HG02642 (cell line): ENCODE data around the gene NCKAP1.
"Not testable (repeated sequence)": the region's sequence is repeated elsewhere in the genome, so short reads cannot be mapped to it uniquely, and the experiment has no call there.

Source experiments
- ATAC-seq: cut with Tn5 transposase; IDR thresholded peaks from one replicate; pipeline ENCODE4 v1.9.1; 2021; ENCODE audit warnings: mild to moderate bottlenecking; ENCODE audit not compliant: unreplicated experiment, poor library complexity

The NCKAP1 gene

DNA sequence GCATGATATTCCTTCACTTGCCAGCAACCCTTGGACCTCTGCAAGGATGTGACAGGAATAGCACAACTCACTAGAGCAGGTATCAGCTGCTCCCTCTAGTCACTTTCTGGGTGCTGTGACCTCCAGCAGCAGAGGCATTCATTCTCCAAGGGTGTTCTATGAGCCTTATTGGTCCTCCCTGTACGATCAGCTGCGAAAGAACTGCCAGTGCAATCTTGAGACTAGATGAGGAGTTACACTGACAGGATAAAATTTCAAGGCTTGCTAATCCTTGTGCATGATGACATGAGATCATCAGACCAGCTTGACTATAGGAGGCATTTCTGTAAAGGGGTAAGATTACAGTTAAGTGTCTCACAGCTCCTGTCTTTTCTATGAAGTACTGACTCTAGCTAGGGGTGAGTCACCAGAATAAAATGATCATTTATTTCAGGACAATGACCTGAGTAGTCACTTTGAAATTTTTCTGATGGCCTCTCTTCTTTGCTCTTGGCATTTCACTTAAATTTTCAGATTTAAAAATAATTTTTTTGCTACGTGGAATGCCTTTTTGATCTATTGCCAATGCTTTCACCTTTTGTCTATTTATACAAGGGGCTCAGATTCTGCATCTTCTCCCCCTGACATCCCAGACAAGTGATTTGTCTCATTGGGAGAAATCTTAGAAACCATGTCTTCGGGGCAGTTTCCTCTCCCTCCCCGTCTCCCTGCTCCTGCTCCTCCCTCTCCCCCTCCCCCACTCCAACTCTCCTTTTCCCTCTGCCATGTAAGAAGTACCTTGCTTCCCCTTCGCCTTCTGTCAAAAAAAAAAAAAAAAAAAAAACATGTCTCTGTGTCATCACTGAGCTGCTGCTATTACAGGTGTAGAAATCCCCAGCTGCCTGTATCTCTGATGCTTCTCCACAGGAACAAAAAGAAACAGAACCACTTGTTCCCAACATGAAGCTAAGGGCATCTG lies 122.6 kb downstream of the NCKAP1 start:
- ATAC-seq = no peak

DNA sequence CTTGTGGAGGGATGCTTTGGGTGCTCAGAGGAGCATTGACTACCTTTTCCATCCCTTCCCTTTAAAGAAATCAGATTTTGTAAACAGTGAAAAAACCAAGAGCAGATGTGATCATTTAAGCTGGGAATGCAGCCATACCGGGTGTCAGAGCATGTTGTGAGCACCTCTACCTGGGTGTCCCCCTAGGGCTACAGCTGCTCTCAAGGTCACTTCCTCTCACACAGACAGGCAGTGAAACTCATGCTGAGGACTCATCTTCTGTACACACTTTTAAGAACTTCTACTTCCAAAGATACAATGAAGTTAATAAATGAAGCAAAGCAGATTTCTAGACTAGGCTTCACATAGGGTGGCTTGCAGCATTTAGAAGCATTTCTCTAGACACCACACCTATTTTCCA lies 123.4 kb downstream of the NCKAP1 start:
- no peak for ATAC-seq

DNA sequence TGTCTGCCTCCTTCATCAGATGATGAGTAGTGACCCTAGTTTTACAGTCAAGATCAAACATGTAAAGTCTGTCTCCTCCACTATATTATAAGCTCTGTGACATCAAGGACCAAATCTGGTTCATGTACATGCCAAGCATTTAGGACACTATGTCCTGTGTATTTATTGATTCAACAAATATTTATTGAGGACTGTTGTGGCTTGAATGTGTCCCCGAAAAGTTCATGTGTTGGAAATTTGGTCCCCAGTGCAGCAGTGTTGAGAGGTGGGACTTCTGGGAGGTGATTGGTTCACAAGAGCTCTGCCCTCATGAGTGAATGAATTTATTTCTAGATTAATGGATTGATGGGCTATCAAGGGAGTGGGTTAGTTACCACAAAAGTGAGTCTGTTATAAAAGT lies 125.2 kb downstream of the NCKAP1 start:
- ATAC-seq = no peak

DNA sequence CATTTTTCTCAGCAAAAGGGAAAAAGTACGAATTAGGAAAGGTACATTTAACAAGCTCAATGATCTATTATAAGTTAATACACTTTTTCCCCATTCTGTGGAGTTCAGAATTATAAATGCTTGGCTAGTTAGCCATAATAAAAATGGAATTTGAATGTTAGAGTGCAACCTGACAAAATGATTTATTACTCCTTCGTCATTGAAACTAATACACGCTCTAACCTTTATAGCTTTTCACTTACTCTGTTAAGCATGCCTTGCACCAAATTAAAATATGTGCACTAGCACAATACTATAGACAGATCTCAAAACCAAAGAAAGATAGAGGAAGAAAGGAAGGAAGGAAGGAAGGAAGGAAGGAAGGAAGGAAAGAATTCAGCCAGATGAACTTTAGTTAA lies 125.7 kb downstream of the NCKAP1 start:
- no peak for ATAC-seq

DNA sequence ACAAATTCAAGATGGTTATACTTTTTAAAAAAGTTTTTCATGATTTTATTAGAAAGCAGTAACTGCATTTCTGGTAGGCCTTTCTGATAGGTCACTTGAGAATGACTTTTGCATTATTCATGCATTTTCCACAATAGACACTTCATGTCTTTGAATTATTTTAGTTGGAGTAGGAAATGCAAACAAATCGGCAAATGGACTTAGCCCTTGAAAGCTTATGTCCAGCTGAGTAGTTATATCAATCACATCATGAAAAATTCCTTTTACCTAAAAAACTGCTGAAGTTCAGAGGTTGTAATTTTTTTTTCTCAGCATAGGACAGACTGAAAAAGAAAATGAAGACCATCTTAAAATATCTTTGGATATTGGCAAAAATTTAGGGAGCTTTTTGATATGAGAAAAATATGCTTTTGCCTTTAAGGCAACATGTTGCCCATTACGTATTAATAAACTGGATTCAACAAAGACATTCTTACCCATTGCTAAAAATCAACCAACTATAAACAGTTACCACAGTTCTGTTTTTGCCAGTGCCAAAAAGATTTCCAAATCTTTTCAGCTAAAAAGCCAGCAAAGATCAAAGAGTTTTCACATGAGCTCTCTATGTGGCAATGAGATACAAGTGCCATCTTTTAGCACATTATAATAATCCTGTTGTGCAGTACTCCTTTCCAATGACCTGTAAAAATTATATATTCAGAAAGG lies 126.3 kb downstream of the NCKAP1 start:
- no peak for ATAC-seq

DNA sequence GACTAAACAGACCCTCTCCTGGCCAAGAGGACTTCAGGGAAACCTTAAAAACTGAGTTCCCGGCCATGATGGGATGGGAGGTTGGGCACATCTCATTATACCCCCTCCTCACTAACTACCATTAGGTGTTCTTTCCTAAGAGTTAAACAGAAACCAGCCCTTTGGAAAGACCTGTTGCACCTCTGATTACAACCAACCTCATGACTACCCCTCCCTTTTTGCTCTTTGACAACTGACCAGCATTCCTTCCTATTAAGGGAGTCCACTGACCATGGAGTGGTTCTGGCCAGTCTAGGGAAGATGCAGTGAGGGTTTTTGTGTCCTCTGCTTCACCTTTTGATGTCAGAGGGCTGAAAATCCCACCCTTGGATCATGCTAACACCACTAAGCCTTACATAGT lies 127.3 kb downstream of the NCKAP1 start:
- ATAC-seq = no peak

DNA sequence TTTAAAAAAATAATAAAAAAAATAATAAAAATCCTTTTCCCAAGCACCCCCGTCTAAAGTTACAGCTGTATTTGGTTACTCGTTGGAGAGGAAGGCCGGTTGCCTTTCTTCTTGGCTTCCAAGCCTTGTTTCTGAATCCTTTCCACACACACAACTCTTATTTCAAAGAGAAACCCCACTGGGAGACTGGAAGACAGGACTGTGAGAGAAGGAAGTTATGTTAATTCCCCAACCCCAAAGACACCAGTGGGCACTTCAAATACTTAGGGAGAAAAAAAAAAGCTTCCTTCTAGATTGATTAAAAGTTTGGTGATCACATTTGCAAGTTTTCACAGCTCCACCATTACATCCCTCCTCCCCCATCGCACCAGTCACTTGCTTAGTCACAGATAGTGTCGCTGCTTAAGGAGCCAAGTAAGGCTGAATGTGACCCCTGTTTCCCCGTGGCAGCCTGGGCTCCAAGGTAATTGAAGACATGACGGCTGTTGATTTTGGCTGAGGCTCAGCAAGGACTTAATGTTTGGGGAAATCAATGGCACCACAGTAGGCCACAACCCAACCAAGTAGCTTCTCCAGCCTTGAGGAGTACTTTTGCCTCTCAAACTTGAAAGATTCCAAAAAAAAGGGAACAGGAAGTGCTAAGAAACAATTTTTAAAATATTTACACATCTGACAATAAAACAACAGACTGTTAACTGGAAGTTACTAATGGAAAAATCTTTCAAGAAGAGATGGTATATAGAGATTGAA lies 131.0 kb downstream of the NCKAP1 start:
- ATAC-seq = no peak

DNA sequence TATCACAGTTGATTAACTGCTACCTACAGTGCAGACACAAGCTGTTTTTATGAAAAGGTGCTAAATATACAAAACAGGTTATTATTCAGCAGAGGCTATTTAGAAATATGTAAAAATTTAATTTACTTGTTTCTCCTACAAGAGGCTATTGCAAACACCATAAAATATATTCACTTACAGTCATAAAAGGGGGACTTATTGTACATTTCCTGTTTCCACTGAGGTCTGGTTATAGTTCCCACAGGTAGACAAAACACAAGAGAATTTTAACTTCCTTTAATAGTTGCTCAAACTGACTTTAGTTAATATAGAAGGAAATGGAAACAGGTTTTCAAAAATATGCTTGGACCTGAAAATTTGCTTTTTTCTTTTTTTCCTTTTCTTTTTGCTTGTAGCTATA lies 131.8 kb downstream of the NCKAP1 start:
- no peak for ATAC-seq

DNA sequence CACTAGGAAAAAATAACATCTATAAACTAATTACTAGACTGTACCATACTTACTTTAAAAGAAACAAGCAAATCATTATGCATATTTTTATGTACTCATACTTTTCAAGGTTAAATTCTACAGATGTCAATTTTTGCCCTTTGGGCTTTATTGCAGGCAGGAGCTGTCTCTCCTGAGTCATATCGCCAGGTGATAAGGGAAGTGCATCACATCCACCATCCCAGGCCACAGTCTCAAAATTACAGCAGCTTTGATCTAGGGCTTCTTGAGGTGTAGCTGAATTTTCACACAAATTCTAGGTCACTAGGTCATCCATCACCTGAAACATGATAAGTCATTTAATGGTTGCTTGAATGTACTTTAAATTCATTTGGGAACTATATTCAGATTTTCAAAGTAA lies 133.4 kb downstream of the NCKAP1 start:
- ATAC-seq = no peak

DNA sequence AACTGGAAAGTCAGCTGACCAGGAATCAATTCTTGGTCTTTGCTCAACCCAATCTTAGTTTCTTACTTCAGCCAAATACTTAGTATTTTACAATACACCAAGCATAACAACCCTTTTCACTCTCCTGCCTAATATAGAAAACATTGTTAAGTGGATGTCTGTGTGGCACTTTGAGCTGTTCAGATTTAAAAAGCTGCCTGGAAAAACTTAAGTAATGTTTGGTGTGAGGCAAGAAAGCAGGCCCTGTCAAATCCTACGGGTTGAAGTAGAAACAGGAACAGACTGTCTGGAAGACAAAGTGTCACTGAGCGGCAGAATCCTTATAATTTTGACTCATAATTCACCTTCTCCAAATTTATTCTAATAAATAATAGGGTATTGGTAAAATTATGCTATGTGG lies 134.7 kb downstream of the NCKAP1 start:
- no peak for ATAC-seq

DNA sequence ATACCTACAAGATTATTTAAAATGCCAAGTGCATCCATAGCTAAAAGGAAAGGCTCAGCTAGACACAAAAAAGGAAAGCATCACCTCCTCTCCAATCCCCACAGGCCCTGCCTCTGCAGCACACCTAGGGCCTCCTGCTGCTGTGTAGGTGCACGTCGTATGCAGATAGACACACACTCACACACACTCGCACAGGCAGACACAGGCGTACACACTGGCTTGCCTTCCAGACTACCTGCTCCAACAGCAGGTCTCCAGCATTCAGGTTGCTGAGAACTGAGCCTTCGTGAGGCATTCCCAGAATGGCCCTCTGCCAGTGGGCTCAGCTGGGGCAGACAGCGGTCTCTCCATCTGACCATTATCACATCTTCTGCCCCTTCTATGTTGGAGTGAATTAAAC lies 136.5 kb downstream of the NCKAP1 start:
- ATAC-seq = no peak

DNA sequence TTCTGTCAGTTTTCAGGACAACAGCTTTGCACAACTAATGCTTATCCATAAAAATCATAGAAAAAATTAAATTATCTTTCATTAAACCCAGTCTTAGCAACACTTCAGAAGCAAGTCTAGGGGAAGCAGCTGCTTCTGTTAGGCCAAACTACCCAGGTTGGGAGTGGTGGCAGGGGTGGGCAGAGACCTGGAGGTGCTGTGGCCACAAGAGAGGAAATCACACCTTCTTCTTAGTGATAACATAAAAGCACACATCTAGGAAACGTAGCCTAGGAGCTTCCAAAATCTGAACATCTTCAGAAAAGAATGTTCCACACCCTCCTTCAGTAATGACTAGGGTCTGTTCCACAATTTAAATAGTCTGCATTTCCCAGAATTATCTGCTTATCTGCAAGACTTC lies 139.5 kb downstream of the NCKAP1 start:
- ATAC-seq = no peak

DNA sequence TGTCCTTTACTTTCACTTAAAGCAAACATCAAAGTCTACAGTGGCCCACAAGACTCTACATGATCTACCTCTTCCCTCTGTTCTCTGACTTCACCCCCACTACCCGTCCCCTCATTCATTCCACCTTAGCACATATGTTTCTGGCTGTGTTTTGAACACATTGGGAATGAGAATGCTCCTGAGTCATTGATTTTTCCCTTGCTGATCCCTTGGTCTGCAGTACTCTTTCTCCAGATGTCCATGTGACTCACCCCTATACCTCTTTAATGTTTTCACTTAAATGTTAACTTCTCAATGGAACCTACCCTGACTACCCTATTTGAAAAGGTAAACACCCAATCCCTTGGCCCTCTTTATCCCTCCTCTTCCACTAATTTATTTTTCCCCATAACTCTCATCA lies 141.1 kb downstream of the NCKAP1 start:
- ATAC-seq = no peak

DNA sequence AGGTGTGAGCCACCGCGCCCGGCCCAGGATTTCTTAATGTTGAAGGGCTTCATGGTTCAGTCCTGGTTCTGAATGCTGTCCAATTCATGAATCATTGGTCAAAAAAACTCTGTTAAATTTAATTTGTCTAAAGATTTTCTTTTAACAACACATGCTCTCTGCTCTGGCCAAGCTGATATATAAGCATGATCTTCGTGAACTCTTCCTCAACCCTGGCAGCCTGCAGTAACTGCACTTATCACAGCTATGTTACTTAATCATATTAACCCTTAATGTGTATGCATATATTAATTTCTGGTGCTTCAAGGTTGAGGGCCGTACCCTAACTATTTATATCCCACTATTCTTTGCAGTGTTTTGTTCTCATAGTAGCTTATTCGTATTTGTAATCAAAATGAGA lies 142.5 kb downstream of the NCKAP1 start:
- ATAC-seq = no peak

DNA sequence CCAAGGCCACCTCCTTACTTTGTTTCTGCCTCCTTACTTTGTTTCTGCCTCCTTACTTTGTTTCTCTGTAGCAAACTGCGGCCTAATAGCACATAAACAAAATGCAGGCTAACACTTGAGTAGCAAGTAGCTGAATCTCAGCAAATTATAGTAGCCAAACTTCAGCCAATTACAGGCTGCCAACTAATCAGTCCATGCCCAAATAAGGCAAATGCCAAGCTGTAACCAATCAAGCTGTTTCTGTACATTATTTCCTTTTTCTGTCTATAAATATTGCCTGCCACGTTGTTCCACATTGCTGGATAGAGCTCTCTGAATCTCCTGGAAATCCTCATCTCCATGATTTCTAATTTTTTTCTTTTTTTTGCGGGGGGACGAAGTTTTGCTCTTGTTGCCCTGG lies 143.1 kb downstream of the NCKAP1 start:
- no peak for ATAC-seq

DNA sequence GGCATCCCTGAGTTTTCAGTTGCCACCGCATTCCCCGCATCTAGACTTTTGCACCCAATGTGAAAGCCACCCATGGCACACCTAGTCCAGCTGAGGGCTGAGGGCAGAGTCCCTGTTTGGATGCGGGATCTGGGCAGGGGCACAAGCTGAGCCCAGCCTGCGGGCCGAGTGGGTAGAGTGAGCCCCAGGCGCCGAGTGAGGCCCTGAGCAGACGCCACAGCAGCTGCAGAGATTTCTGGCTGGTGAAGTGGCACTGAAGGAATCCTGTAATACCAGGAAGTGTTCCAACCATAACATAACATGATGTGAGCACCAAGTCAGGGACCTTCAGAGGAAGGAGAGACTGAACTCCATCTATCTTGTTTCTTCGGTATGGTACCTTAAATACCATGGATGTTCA lies 144.1 kb downstream of the NCKAP1 start:
- no peak for ATAC-seq

DNA sequence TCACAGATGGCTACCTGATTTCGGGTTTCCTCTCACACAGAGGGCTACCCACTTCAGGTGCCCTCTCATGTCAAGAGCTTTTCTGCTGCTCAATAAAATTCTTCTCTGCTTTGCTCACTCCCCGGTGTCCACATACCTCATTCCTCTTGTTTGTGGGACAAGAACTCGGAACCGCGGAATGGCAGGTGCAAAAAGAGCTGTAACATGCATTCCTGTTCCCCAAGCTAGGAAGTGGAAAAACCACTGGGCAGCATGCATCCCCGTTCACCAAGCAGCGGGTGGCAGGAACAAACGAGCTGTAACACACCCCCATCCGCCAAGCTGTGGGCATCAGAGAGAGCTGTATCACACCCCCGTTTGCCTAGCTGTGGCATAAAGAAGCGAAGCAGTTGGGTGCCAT lies 144.6 kb downstream of the NCKAP1 start:
- ATAC-seq = no peak

DNA sequence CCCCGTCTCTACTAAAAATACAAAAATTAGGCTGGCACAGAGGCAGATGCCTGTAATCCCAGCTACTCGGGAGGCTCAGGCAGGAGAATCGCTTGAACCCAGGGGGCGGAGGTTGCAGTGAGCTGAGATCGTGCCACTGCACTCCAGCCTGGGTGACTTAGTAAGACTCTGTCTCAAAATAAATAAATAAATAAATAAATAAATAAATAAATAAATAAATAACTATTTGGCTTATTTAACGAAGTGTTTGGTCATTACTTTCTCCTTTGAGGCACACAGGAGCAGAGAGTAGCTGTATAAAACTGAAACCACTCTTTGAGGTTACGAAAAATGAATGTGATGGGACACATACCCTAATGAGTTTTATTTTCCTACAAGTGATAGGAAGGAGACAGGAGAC lies 145.2 kb downstream of the NCKAP1 start:
- not testable (repeated sequence) for ATAC-seq

DNA sequence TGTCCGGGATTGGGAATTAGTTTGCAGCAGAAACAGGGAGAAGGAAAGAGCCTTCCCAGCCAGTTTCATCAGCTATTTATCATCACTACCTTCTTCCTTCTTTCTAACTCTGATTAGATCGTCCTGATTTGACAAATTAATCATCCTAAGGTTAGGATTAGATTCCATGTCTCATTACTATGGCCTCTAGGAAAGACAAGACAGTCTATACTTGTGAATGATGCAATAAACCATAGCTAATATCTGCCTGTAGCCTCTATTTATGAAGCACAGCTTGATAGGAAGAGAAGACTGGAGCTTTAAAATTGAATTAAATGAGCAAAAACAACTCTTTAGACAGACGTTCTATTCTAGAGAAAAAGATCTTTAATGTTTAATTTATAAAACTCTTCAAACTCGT lies 146.6 kb downstream of the NCKAP1 start:
- no peak for ATAC-seq

DNA sequence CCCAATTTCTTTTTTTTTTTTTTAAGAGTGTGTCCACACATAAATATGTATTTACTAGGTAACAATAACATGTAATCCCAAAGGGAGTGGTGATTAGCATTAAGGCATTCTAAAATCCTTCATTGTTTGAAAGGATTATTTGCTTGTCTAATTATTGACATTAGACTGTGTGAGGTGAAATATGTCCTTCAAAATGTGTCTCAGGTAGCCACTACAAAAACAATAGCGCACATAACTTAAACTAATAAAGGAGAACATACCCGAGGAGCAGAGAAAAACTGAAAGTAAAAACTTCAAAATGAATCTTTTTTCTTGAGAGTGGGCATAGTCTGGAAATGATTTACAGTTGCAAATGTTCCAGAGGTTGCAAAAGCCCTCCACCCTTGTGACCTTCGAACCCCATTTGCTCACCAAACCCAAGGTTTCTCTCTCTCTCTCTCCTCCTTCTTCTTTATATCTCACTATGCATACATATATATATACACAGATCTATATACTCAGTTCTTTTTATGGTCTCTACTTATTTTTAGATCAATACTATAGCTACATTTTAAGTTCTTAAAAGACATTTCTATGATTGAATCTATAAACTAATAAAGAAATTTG lies 147.4 kb downstream of the NCKAP1 start:
- ATAC-seq = no peak

DNA sequence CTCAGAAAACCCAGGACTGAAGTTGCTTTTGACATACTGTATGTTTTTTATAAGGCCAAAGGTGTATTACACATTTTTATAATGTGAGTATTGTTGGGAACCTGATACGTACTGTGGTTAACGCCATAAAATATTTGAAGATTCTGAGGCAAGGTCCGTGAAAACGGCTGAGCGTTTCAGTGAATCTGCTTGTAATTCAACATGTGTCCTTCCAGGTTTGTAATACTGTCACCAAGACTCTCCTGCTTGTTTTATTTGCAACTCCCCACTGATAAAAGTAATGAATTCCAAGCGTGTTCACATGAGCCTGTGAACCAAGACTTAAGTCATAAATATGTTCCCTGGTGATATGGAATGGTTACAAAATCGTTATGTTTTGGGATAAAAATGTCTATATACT lies 148.0 kb downstream of the NCKAP1 start:
- no peak for ATAC-seq
